ENCODE results near the gene EIF2B2. TPM values are rescaled to one million over a fixed set of nuclear protein-coding genes. Genes with fewer than 3 reads are reported as not detected.

EIF2B2 gene
- total RNA-seq, 2 experiments from 2014 or later: 21.0 to 24.2 TPM

- H3K4me1 ChIP-seq (ENCODE audit: insufficient read depth, low read length): no peaks in the 10 kb centered on the region
- ATAC-seq (ENCODE audit: poor library complexity) (no peak), DNase-seq (no peak)
- H3K4me3 ChIP-seq (ENCODE audit: low read length): no peak overlapping the region
- POLR2A ChIA-PET: no interaction called here
- no peak overlapping the region for H3K27ac ChIP-seq (ENCODE audit: low read depth in 1 of 2, low read length in 2 of 2)
- Mint-ChIP-seq H3K27me3 (no peaks in the 10 kb centered on the region), H3K27ac (peak overlapping the region; percentile 42), H3K9me3 (no peaks in the 10 kb centered on the region), H3K4me3 (no peak overlapping the region), H3K36me3 (ENCODE audit: low read depth) (peaks cover 90% of the 10 kb centered on the region), H3K4me1 (ENCODE audit: low read depth) (peaks cover 1% of the 10 kb centered on the region)
- intact Hi-C loops (cut with DNase I, micrococcal nuclease): no loop called here
- TF ChIP-seq CTCF (IDR thresholded peaks at IDR 0.05): no peak
- H3K9me3 ChIP-seq (ENCODE audit: control insufficient read depth in 1 of 2, insufficient read depth in 1 of 2, low read length in 2 of 2): no peaks in the 10 kb centered on the region
- peaks cover 53% of the 10 kb centered on the region for H3K36me3 ChIP-seq (ENCODE audit: insufficient read depth, low read length)
- no peaks in the 10 kb centered on the region for H3K27me3 ChIP-seq (ENCODE audit: control insufficient read depth in 1 of 2, insufficient read depth in 2 of 2, low read length in 2 of 2)
- CTCF ChIA-PET: interaction anchor here (1.3 kb wide), 1 partner anchor 47 kb away, joined by 4 read pairs; the partner anchor contains the start of gene ACYP1
These were observed 14.1 kb downstream of the EIF2B2 start for GRCh38 chr14:75016815-75017214.

GRCh38 chr14:75018694-75019093 is 16.0 kb downstream of the EIF2B2 start:
- TF ChIP-seq CTCF (IDR thresholded peaks at IDR 0.05): no peak
- intact Hi-C loops (cut with DNase I, micrococcal nuclease): no loop called here
- Mint-ChIP-seq H3K4me3 (no peak overlapping the region), H3K27me3 (no peaks in the 10 kb centered on the region), H3K9me3 (no peaks in the 10 kb centered on the region), H3K4me1 (ENCODE audit: low read depth) (no peaks in the 10 kb centered on the region), H3K27ac (no peak overlapping the region), H3K36me3 (ENCODE audit: low read depth) (peaks cover 88% of the 10 kb centered on the region)
- ATAC-seq (ENCODE audit: poor library complexity) (no peak), DNase-seq (no peak)
- Histone ChIP-seq H3K4me1 (ENCODE audit: insufficient read depth, low read length) (no peaks in the 10 kb centered on the region), H3K36me3 (ENCODE audit: insufficient read depth, low read length) (peaks cover 50% of the 10 kb centered on the region), H3K4me3 (ENCODE audit: low read length) (no peak overlapping the region), H3K27ac (ENCODE audit: low read depth in 1 of 2, low read length in 2 of 2) (no peak overlapping the region), H3K27me3 (ENCODE audit: control insufficient read depth in 1 of 2, insufficient read depth in 2 of 2, low read length in 2 of 2) (no peaks in the 10 kb centered on the region), H3K9me3 (ENCODE audit: control insufficient read depth in 1 of 2, insufficient read depth in 1 of 2, low read length in 2 of 2) (no peaks in the 10 kb centered on the region)
- ChIA-PET POLR2A (no interaction called here), CTCF (interaction anchor here (0.6 to 1.0 kb wide), 3 partner anchors 16 to 187 kb away, joined by 3 to 5 read pairs (median 4); no protein-coding TSS in a partner anchor)

- TF ChIP-seq CTCF (IDR thresholded peaks at IDR 0.05): no peak
- no peaks in the 10 kb centered on the region for H3K9me3 Mint-ChIP-seq
- ATAC-seq (ENCODE audit: poor library complexity) (no peak), DNase-seq (peak in 3 of 14 experiments; percentile 6 to 24 (median 16))
- no peak overlapping the region for H3K4me3 Mint-ChIP-seq
- Histone ChIP-seq H3K9me3 (ENCODE audit: control insufficient read depth in 1 of 2, insufficient read depth in 1 of 2, low read length in 2 of 2) (no peaks in the 10 kb centered on the region), H3K27ac (ENCODE audit: low read depth in 1 of 2, low read length in 2 of 2) (no peak overlapping the region), H3K36me3 (ENCODE audit: insufficient read depth, low read length) (peaks cover 40% of the 10 kb centered on the region), H3K4me3 (ENCODE audit: low read length) (no peak overlapping the region), H3K27me3 (ENCODE audit: control insufficient read depth in 1 of 2, insufficient read depth in 2 of 2, low read length in 2 of 2) (no peaks in the 10 kb centered on the region), H3K4me1 (ENCODE audit: insufficient read depth, low read length) (no peaks in the 10 kb centered on the region)
- H3K36me3 Mint-ChIP-seq (ENCODE audit: low read depth): peaks cover 53% of the 10 kb centered on the region
- intact Hi-C loops (cut with DNase I, micrococcal nuclease): no loop called here
- no peaks in the 10 kb centered on the region for H3K4me1 Mint-ChIP-seq (ENCODE audit: low read depth)
- ChIA-PET POLR2A (no interaction called here), CTCF (interaction anchor here (0.6 to 1.2 kb wide), 2 partner anchors 11 to 13 kb away, joined by 3 read pairs; no protein-coding TSS in a partner anchor)
- H3K27ac Mint-ChIP-seq: no peak overlapping the region
- H3K27me3 Mint-ChIP-seq: no peaks in the 10 kb centered on the region
These were observed 19.9 kb downstream of the EIF2B2 start for GRCh38 chr14:75022655-75023054.
